Left kidney (tissue), 2 donors: ENCODE results near the gene EFCAB9. TPM values are rescaled to one million over a fixed set of nuclear protein-coding genes. Genes with fewer than 3 reads are reported as not detected.

Experiments used
- DNase-seq: peaks from one replicate; pipeline ENCODE4 v3.0.0-alpha.2; 2013
- polyA plus RNA-seq: library from polyadenylated mRNA; unstranded; fragments of 120-200 nt; gene quantifications from one replicate; pipeline ENCODE4 v1.2.1, GENCODE V29; 2013; ENCODE audit not compliant: insufficient read length

EFCAB9 gene
- polyA plus RNA-seq, 1 donor: not detected

- DNase-seq: no peak
These were observed 28.5 kb upstream of the EFCAB9 start for GRCh38 chr5:172165465-172165864.

GRCh38 chr5:172166030-172166826 lies 27.7 kb upstream of the EFCAB9 start:
- DNase-seq: no peak

- no peak for DNase-seq
These were observed 26.1 kb upstream of the EFCAB9 start for GRCh38 chr5:172167895-172168294.

GRCh38 chr5:172168311-172168710 lies 25.7 kb upstream of the EFCAB9 start:
- no peak for DNase-seq

- no peak for DNase-seq
These were observed 24.8 kb upstream of the EFCAB9 start for GRCh38 chr5:172169216-172169615.

- DNase-seq: no peak
These were observed 23.7 kb upstream of the EFCAB9 start for GRCh38 chr5:172170251-172170701.

- no peak for DNase-seq
These were observed 22.9 kb upstream of the EFCAB9 start for GRCh38 chr5:172171118-172171517.

GRCh38 chr5:172172912-172173563 lies 20.9 kb upstream of the EFCAB9 start:
- no peak for DNase-seq

GRCh38 chr5:172173564-172174153 lies 20.3 kb upstream of the EFCAB9 start:
- no peak for DNase-seq

GRCh38 chr5:172175263-172175719 lies 18.7 kb upstream of the EFCAB9 start:
- no peak for DNase-seq

GRCh38 chr5:172177176-172177575 lies 16.8 kb upstream of the EFCAB9 start:
- DNase-seq: no peak

GRCh38 chr5:172178301-172178987 lies 15.5 kb upstream of the EFCAB9 start:
- DNase-seq: no peak

GRCh38 chr5:172178991-172179989 lies 14.7 kb upstream of the EFCAB9 start:
- DNase-seq: no peak

- DNase-seq: no peak
These were observed 13.0 kb upstream of the EFCAB9 start for GRCh38 chr5:172180936-172181335.

GRCh38 chr5:172182291-172182690 lies 11.7 kb upstream of the EFCAB9 start:
- DNase-seq: no peak

GRCh38 chr5:172183881-172184280 lies 10.1 kb upstream of the EFCAB9 start:
- DNase-seq: no peak

- DNase-seq: no peak
These were observed 8.9 kb upstream of the EFCAB9 start for GRCh38 chr5:172185096-172185461.

- no peak for DNase-seq
These were observed 7.8 kb upstream of the EFCAB9 start for GRCh38 chr5:172186114-172186695.

GRCh38 chr5:172187118-172188032 lies 6.6 kb upstream of the EFCAB9 start:
- no peak for DNase-seq
